Gastroesophageal sphincter (tissue), 4 donors: ENCODE results near the gene CLEC4M. TPM values are rescaled to one million over a fixed set of nuclear protein-coding genes. Genes with fewer than 3 reads are reported as not detected.

Source experiments
- ATAC-seq: fragments of 150-250 bp; one replicate; pipeline ENCODE4 v1.9.1; 2016; ENCODE audit warnings: mild to moderate bottlenecking, moderate library complexity
- H3K27ac ChIP-seq, 4 donors: fragments of 200-600 bp; sonication (generic) in 3 of 4; 1 replicate in 3 of 4; 2 replicates in 1 of 4; pipeline ENCODE4 v1.5.1; 2016 to 2019
- H3K27me3 ChIP-seq: fragments of 200-600 bp; sonication (generic); one replicate; pipeline ENCODE4 v1.5.1; 2019
- H3K36me3 ChIP-seq, 2 donors: fragments of 200-600 bp; sonication (generic); one replicate each; pipeline ENCODE4 v1.5.1; 2019; ENCODE audit warnings: control low read depth in 1 of 2
- H3K4me1 ChIP-seq, 3 donors: fragments of 200-600 bp; sonication (generic); 1 replicate in 2 of 3; 2 replicates in 1 of 3; pipeline ENCODE4 v1.5.1; 2016 to 2019; ENCODE audit warnings: control low read depth in 2 of 3
- H3K4me3 ChIP-seq, 2 donors: fragments of 200-600 bp; sonication (generic); one replicate each; pipeline ENCODE4 v1.5.1; 2019; ENCODE audit warnings: mild to moderate bottlenecking in 1 of 2, moderate library complexity in 1 of 2
- H3K9me3 ChIP-seq, 3 donors: fragments of 200-600 bp; sonication (generic); one replicate each; pipeline ENCODE4 v1.5.1; 2017 to 2019; ENCODE audit warnings: control low read depth in 2 of 3
- CTCF ChIP-seq, 4 experiments: fragments of 200-600 bp in 2 of 4; fragments of 450-650 bp in 2 of 4; sonication (generic) in 1 of 4; IDR thresholded peaks; one replicate each; pipeline ENCODE4 v1.5.1; 2017 to 2019; ENCODE audit warnings: antibody characterized with exemption in 4 of 4, mild to moderate bottlenecking in 2 of 4, moderate library complexity in 2 of 4
- EP300 ChIP-seq: sonication (generic); formaldehyde crosslinking; IDR thresholded peaks from one replicate; pipeline ENCODE4 v1.6.1; 2017; ENCODE audit warnings: antibody characterized with exemption, mild to moderate bottlenecking
- POLR2A ChIP-seq, 2 donors: fragments of 450-650 bp; IDR thresholded peaks; one replicate each; pipeline ENCODE4 v1.6.1; 2017; ENCODE audit warnings: antibody characterized with exemption in 2 of 2, mild to moderate bottlenecking in 2 of 2, moderate library complexity in 1 of 2
- POLR2AphosphoS5 ChIP-seq: sonication (generic); formaldehyde crosslinking; IDR thresholded peaks from one replicate; pipeline ENCODE4 v1.6.1; 2017; ENCODE audit warnings: antibody characterized with exemption
- WGBS, 2 donors: methylation state at CpG; one replicate each; pipeline ENCODE4 v1.1.5; 2018; ENCODE audit warnings: low coverage in 1 of 2; 5-methylcytosine and 5-hydroxymethylcytosine counted together
- total RNA-seq, 4 donors: library from RNA; depleted of rRNA; stranded (reverse); fragments of >200 nt; gene quantifications; one replicate each; pipeline ENCODE4 v1.1.0, GENCODE V29; 2016

CLEC4M gene
- total RNA-seq, 4 donors from 2014 or later, result not detected

GRCh38 chr19:7730286-7731217 lies 32.5 kb upstream of the CLEC4M start:
- peaks cover 84% of the 10 kb centered on the region for H3K27me3 ChIP-seq
- WGBS, 2 donors, result no CpG with 5 or more reads among the region's 78 CpGs
- TF ChIP-seq POLR2A (IDR thresholded peaks at IDR 0.05), result no peak
- no peak for TF ChIP-seq EP300
- no peak for TF ChIP-seq CTCF (IDR thresholded peaks at IDR 0.05)
- no peak for TF ChIP-seq POLR2AphosphoS5
- peaks cover 0 to 11% (median 0%) of the 10 kb centered on the region in 3 donors for H3K4me1 ChIP-seq
- no peaks in the 10 kb centered on the region for H3K9me3 ChIP-seq
- no peak for ATAC-seq
- H3K36me3 ChIP-seq, result no peaks in the 10 kb centered on the region
- peak overlapping the region in 1 of 2 donors; percentile 8 for H3K4me3 ChIP-seq
- H3K27ac ChIP-seq, result no peak overlapping the region

GRCh38 chr19:7731218-7731595 lies 31.8 kb upstream of the CLEC4M start:
- Histone ChIP-seq H3K27me3 (peaks cover 78% of the 10 kb centered on the region), H3K4me1 (peaks cover 0 to 11% (median 0%) of the 10 kb centered on the region in 3 donors), H3K36me3 (no peaks in the 10 kb centered on the region), H3K4me3 (no peak overlapping the region), H3K9me3 (no peaks in the 10 kb centered on the region), H3K27ac (no peak overlapping the region)
- no peak for ATAC-seq
- WGBS, 2 donors, result no CpG with 5 or more reads among the region's 39 CpGs
- TF ChIP-seq POLR2AphosphoS5 (no peak), EP300 (no peak), POLR2A (IDR thresholded peaks at IDR 0.05) (no peak), CTCF (IDR thresholded peaks at IDR 0.05) (no peak)

- TF ChIP-seq POLR2A (IDR thresholded peaks at IDR 0.05) (no peak), EP300 (no peak), CTCF (IDR thresholded peaks at IDR 0.05) (no peak), POLR2AphosphoS5 (no peak)
- H3K27ac ChIP-seq, result no peak overlapping the region
- no peak for ATAC-seq
- peaks cover 0 to 11% (median 0%) of the 10 kb centered on the region in 3 donors for H3K4me1 ChIP-seq
- no peaks in the 10 kb centered on the region for H3K36me3 ChIP-seq
- H3K4me3 ChIP-seq, result no peak overlapping the region
- peaks cover 77% of the 10 kb centered on the region for H3K27me3 ChIP-seq
- 100% methylated on average over 1 of the region's 5 CpGs; no CpG with 5 or more reads in 1 of the 2 donors for WGBS, 2 donors
- no peaks in the 10 kb centered on the region for H3K9me3 ChIP-seq
These were observed 31.4 kb upstream of the CLEC4M start for GRCh38 chr19:7731615-7732014.

- peaks cover 77% of the 10 kb centered on the region for H3K27me3 ChIP-seq
- H3K9me3 ChIP-seq, result no peaks in the 10 kb centered on the region
These were observed 31.0 kb upstream of the CLEC4M start, which contains the start of gene CLEC4G for GRCh38 chr19:7732045-7732444. CLEC4G (minus strand) TSS chr19:7732110; CDS start chr19:7732102, 8 bp downstream.

More at GRCh38 chr19:7732045-7732444, 31.0 kb upstream of the CLEC4M start, which contains the start of gene CLEC4G:
- H3K36me3 ChIP-seq, result no peaks in the 10 kb centered on the region
- H3K27ac ChIP-seq, result no peak within 1 kb of the TSS
- ATAC-seq, result peak; percentile 19
- H3K4me3 ChIP-seq, result no peak within 1 kb of the TSS
- TF ChIP-seq POLR2AphosphoS5 (no peak), EP300 (no peak), CTCF (IDR thresholded peaks at IDR 0.05) (no peak), POLR2A (IDR thresholded peaks at IDR 0.05) (no peak)
- H3K4me1 ChIP-seq, result peaks cover 0 to 11% (median 0%) of the 10 kb centered on the region in 3 donors
- 24 to 58% methylated on average over 4 of the region's 9 CpGs for WGBS, 2 donors
